Midbrain (tissue), 1 donor: ENCODE data around the gene STARD3.
A peak's percentile ranks its signal among the peaks of the same experiment; 100 is the strongest.
"Not testable (repeated sequence)": the region's sequence is repeated elsewhere in the genome, so short reads cannot be mapped to it uniquely, and the experiment has no call there.

Source experiments
- DNase-seq: peaks from one replicate; lab custom pipeline; 2025; lab: John Stamatoyannopoulos, UW

The STARD3 gene

GRCh38 chr17:39636927-39637736 is at the start of gene STARD3:
STARD3 (plus strand) TSS chr17:39637144; CDS start chr17:39653532, 16,388 bp downstream.
- DNase-seq = peak; percentile 90

GRCh38 chr17:39590180-39590579 is 46.8 kb upstream of the STARD3 start:
- DNase-seq = not testable (repeated sequence)

- DNase-seq = no peak
Observed at GRCh38 chr17:39591958-39592954, 44.7 kb upstream of the STARD3 start.

GRCh38 chr17:39593371-39593770 is 43.6 kb upstream of the STARD3 start:
- no peak for DNase-seq

- DNase-seq = no peak
Observed at GRCh38 chr17:39595294-39595693, 41.6 kb upstream of the STARD3 start.

- DNase-seq = no peak
Observed at GRCh38 chr17:39595928-39596510, 40.9 kb upstream of the STARD3 start.

- DNase-seq = no peak
Observed at GRCh38 chr17:39596543-39597267, 40.2 kb upstream of the STARD3 start.

GRCh38 chr17:39597372-39598046 is 39.4 kb upstream of the STARD3 start:
- DNase-seq = no peak

- no peak for DNase-seq
Observed at GRCh38 chr17:39598047-39598481, 38.9 kb upstream of the STARD3 start.

- DNase-seq = no peak
Observed at GRCh38 chr17:39598630-39599003, 38.3 kb upstream of the STARD3 start.

- DNase-seq = no peak
Observed at GRCh38 chr17:39599004-39599664, 37.8 kb upstream of the STARD3 start.

- no peak for DNase-seq
Observed at GRCh38 chr17:39599665-39600231, 37.2 kb upstream of the STARD3 start.

- DNase-seq = no peak
Observed at GRCh38 chr17:39600288-39600996, 36.5 kb upstream of the STARD3 start.

GRCh38 chr17:39600997-39601597 is 35.8 kb upstream of the STARD3 start:
- no peak for DNase-seq

GRCh38 chr17:39601758-39602532 is 35.0 kb upstream of the STARD3 start:
- DNase-seq = no peak

GRCh38 chr17:39602533-39603303 is 34.2 kb upstream of the STARD3 start:
- DNase-seq = no peak

- no peak for DNase-seq
Observed at GRCh38 chr17:39603304-39604016, 33.5 kb upstream of the STARD3 start.
